DMS114 treated with DMSO at 0.1 percent for 48 hours (cell line): Measurements from ENCODE around the gene JAGN1.
"Not testable (repeated sequence)": the region's sequence is repeated elsewhere in the genome, so short reads cannot be mapped to it uniquely, and the experiment has no call there.

ENCODE experiments used
- DNase-seq: peaks from one replicate; lab custom pipeline; 2025; ENCODE audit not compliant: unreplicated experiment; lab: John Stamatoyannopoulos, UW

Gene JAGN1

GRCh38 chr3:9916734-9917680 lies 26.6 kb downstream of the JAGN1 start, which contains the start of gene IL17RC:
IL17RC (plus strand) TSS chr3:9917098; CDS start chr3:9917316, 218 bp downstream.
- peak; percentile 33 for DNase-seq

DNA sequence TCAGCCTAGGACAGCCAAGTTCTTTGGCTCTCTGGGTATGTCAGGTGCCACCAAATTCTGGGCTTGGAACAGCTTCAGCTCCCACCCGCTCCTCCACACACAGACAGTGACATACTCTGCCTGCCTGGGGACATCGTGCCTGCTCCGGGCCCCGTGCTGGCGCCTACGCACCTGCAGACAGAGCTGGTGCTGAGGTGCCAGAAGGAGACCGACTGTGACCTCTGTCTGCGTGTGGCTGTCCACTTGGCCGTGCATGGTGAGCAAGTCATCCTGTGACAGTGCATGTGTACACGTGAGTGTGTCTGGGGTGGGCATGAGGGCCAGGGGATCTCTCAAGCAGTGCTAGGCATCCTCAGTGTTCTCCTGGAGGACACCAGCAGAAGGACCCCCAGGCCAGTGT lies 27.4 kb downstream of the JAGN1 start:
- DNase-seq = no peak

DNA sequence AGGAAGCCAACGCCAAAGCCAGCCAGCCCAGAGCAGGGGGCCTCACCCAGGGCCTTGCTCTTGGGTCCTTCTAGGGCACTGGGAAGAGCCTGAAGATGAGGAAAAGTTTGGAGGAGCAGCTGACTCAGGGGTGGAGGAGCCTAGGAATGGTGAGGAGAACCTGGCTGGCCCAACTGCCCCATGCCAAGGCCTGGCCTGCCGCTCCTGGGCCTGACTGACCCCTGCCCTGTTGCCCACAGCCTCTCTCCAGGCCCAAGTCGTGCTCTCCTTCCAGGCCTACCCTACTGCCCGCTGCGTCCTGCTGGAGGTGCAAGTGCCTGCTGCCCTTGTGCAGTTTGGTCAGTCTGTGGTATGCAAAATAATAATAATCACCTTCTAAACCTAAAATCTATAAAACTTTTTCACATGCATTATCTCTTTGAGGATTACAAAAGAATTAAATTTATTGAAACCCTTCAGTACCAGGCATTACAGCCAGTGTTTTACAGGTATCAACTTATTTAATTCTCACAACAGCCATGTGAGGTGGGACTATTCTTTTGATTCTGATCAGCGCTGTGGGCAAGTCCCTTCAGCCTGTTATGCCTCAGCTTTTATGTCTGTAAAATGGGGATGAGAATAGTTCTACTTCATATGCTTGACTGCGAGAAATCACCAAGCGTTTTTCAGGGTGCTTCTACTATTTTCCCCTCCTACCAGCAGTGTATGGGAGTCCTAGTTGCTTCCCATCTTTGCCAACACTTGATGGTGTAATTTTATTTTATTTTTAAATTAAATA lies 28.0 kb downstream of the JAGN1 start:
- DNase-seq = no peak

GRCh38 chr3:9928158-9928557 lies 37.7 kb downstream of the JAGN1 start:
- no peak for DNase-seq

DNA sequence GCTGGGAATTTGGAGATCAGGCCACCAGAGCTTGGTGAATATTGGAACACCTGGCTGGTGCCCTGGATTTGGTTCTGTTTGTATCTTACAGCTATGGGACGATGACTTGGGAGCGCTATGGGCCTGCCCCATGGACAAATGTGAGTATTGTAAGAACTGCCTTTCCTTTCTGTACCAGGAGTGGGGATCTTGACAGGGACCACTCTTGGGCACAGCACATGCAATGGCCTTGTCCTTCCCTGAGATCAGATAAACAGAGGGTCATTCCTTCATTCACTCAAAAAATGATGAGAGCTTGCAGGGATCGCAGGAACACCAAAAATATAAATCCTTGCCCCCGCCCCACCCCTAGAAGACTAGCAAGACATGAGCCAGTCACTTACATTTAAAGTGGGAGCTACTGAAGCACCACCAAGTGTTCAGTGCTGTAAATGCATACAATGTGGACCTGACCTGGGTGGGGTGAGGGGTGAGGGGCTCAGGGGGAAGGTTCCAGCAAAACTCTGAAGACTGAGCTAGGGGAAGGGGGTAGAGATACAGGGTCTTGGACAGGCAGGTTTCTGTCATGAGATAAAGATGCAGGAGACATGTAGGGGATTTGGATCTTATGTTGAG lies 40.5 kb downstream of the JAGN1 start:
- no peak for DNase-seq

- DNase-seq = no peak
Observed at GRCh38 chr3:9932535-9932842, 42.1 kb downstream of the JAGN1 start.

GRCh38 chr3:9932843-9933560 lies 42.6 kb downstream of the JAGN1 start:
- DNase-seq = peak; percentile 66

GRCh38 chr3:9933561-9934234 lies 43.3 kb downstream of the JAGN1 start, which contains the start of gene CRELD1:
CRELD1 (plus strand) TSS chr3:9933834; CDS start chr3:9934439, 605 bp downstream.
- peak; percentile 79 for DNase-seq

DNA sequence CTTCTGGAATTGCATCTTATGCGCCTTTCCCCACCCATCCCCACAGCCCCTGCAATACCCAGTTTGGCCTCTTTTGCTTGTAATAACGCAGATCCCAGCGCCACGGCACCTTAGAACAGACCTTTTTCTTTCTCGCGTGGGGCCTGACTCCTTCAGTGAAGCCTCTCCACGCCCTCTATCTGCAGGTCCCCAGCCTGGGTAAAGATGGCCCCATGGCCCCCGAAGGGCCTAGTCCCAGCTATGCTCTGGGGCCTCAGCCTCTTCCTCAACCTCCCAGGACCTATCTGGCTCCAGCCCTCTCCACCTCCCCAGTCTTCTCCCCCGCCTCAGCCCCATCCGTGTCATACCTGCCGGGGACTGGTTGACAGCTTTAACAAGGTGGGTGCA lies 43.8 kb downstream of the JAGN1 start:
- DNase-seq = no peak

DNA sequence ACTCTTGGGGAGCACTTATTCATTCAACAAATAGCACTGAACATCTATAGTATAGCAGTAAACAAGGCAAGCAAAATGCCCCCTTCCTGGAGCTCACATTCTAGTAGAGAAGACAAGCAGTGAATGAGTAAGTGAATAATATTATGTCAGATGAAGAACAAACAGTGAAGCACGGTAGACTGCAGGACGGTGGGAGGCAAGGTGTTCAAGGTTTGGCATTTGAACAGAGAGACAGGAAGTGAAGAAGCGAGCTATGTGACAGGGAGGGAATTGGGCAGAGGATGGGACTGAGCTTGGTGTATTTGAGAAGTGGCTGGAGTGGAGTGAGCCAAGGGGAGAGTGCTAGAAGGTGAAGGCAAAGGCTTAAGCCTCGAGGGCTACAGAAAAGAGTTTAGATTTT lies 44.6 kb downstream of the JAGN1 start:
- no peak for DNase-seq

DNA sequence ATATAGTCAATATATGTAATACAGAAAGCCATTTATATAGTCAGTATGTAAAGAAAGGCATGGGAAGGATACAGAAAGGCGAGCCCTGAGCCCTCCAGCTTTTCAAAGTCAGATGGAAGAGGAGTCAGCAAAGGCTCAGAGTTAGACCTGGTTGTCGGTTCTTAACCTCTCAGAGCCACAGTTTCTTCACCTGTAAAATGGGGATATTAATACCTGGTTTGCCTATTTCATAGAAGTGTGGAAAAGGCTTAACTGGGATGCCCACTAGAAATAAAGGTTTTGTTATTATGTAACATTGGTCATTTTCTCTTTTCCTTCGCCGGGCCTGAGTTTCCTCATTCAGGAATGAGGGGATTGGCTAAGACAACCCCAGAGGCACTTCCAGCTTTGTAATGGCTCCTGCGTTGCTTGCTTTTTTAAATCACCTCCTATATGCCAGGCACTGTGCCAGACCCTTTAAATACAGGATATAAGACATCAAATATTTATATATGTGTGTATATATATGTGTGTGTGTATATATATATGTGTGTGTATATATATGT lies 45.6 kb downstream of the JAGN1 start:
- no peak for DNase-seq

DNA sequence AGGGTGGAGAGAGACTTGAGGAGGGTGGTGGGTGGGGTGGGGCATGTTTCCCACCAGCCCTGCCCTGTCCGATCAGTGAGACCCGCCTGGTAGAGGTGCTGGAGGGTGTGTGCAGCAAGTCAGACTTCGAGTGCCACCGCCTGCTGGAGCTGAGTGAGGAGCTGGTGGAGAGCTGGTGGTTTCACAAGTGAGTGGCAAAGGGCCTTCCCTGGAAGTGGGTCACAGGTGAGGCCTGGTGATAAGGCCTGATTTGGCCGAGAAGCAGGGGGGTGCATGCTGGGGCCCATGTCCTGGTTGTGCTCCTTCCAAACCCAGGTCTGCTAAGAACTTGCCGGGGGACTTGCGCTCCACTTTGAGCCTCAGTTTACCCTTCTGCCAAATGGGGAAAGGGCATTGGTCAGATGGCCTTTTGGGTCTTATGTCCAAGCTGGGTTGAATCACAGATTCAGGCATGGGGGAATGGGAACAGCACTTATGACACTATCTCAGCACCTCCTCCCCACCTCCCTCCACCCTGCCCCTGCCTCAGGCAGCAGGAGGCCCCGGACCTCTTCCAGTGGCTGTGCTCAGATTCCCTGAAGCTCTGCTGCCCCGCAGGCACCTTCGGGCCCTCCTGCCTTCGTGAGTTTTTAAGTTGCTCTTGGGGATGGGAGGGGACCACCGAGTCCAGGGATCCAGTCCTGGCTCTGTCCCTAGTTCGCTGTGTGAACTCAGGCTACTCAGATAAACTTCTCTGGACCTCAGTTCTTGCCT lies 47.3 kb downstream of the JAGN1 start:
- DNase-seq = no peak

DNA sequence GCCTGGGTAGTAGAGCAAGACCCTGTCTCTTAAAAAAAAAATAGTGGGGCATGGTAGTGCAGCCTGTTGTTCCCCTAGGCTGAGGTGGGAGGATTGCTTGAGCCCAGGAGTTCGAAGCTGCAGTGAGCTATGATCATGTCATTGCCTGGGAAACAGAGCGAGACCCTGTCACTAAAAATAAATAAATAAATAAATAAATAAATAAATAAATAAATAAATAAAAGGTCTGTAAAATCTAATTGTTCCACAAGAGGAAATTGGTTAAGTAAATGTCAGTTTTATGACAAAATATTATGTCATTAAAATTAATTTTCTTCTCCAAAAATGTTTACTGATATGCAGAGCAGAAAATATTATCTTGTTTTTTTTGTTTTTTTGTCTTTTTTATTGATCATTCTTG lies 48.6 kb downstream of the JAGN1 start:
- DNase-seq = no peak

DNA sequence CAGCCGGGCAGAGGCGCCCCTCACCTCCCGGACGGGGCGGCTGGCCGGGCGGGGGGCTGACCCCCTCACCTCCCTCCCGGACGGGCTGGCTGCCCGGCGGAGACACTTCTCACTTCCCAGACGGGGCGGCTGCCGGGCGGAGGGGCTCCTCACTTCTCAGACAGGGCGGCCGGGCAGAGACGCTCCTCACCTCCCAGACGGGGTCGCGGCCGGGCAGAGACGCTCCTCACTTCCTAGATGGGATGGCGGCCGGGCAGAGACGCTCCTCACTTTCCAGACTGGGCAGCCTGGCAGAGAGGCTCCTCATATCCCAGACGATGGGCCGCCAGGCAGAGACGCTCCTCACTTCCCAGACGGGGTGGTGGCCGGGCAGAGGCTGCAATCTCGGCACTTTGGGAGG lies 49.5 kb downstream of the JAGN1 start:
- DNase-seq = not testable (repeated sequence)

DNA sequence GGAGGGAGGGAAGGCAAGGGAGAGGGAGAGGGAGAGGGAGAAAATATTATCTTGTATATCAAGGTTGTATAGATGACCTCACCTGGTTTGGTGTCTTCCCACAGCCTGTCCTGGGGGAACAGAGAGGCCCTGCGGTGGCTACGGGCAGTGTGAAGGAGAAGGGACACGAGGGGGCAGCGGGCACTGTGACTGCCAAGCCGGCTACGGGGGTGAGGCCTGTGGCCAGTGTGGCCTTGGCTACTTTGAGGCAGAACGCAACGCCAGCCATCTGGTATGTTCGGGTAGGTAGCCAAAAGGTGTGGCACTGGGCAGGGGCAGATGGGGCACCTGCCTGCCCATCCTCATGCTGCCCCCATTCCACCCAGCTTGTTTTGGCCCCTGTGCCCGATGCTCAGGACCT lies 50.3 kb downstream of the JAGN1 start:
- no peak for DNase-seq

GRCh38 chr3:9942164-9942563 lies 51.8 kb downstream of the JAGN1 start:
- DNase-seq = no peak

DNA sequence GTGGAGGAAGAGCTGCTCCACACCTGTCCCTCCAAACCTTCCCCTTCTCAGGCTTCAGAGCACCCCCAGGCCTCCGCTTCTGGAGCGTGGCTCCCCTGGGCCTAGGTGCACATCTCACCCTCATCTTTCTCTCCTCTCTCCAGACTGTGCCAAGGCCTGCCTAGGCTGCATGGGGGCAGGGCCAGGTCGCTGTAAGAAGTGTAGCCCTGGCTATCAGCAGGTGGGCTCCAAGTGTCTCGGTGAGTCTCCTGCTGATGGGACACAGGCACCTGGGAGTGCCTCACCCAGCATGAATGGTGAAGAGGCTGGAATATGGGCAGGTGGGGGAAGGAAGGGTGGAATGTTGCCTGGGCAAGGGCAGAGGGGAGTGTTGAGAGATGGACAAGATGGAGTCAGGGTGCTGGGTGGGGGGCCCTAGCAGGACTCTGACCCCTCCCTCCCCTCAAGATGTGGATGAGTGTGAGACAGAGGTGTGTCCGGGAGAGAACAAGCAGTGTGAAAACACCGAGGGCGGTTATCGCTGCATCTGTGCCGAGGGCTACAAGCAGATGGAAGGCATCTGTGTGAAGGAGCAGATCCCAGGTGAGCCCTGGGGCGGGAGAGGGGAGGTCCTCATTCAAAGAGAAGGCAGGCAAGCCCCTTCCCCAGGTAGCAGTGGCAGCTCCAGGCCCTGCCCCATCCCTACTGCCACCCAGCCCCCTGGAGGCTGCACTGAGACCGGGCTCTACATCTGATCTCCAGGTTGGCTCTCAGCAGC lies 52.7 kb downstream of the JAGN1 start:
- DNase-seq = no peak
